Measurements from ENCODE around the gene U2AF1. TPM values are rescaled to one million over a fixed set of nuclear protein-coding genes. Genes with fewer than 3 reads are reported as not detected.
"Not testable (repeated sequence)": the region's sequence is repeated elsewhere in the genome, so short reads cannot be mapped to it uniquely, and the experiment has no call there.

The U2AF1 gene
- total and polyA plus RNA-seq, 2 donors (not counting 1 experiment from before 2014, with no cell fraction given), result 12.7 to 40.1 TPM

- H2AFZ ChIP-seq (ENCODE audit: low read length); H3K4me3 ChIP-seq (replicated peaks in 1 of 4; ENCODE audit: control extremely low read depth in 1 of 4, insufficient read depth in 1 of 4, low read depth in 3 of 4, low read length in 4 of 4); H3K9ac ChIP-seq (ENCODE audit: insufficient read depth, low read length); H3K27ac ChIP-seq (ENCODE audit: insufficient read depth, low read length); H3K27me3 ChIP-seq (ENCODE audit: control insufficient read depth, insufficient read depth, low read length); H3K4me2 ChIP-seq (ENCODE audit: extremely low read depth, insufficient read depth, low read length); H3K9me3 ChIP-seq (ENCODE audit: control insufficient read depth, insufficient read depth, low read depth, low read length); H3K4me1 ChIP-seq (ENCODE audit: control insufficient read depth, extremely low read depth, insufficient read depth, low read length); H4K20me1 ChIP-seq (ENCODE audit: control insufficient read depth, extremely low read depth, insufficient read depth, low read length); DNase-seq (ENCODE audit: low read depth in 2 of 2); H3K79me2 ChIP-seq (ENCODE audit: control insufficient read depth, insufficient read depth, low read length); H3K36me3 ChIP-seq (ENCODE audit: control insufficient read depth, insufficient read depth, low read length): not testable (repeated sequence)
Observed at GRCh38 chr21:43069682-43070081, 37.7 kb downstream of the U2AF1 start.

GRCh38 chr21:43068065-43068464 lies 39.3 kb downstream of the U2AF1 start:
- not testable (repeated sequence) for H2AFZ ChIP-seq (ENCODE audit: low read length); H3K4me2 ChIP-seq (ENCODE audit: extremely low read depth, insufficient read depth, low read length); H3K36me3 ChIP-seq (ENCODE audit: control insufficient read depth, insufficient read depth, low read length); H3K79me2 ChIP-seq (ENCODE audit: control insufficient read depth, insufficient read depth, low read length); H3K4me3 ChIP-seq (replicated peaks in 1 of 4; ENCODE audit: control extremely low read depth in 1 of 4, insufficient read depth in 1 of 4, low read depth in 3 of 4, low read length in 4 of 4); H4K20me1 ChIP-seq (ENCODE audit: control insufficient read depth, extremely low read depth, insufficient read depth, low read length); H3K9ac ChIP-seq (ENCODE audit: insufficient read depth, low read length); H3K9me3 ChIP-seq (ENCODE audit: control insufficient read depth, insufficient read depth, low read depth, low read length); H3K27me3 ChIP-seq (ENCODE audit: control insufficient read depth, insufficient read depth, low read length); H3K27ac ChIP-seq (ENCODE audit: insufficient read depth, low read length); H3K4me1 ChIP-seq (ENCODE audit: control insufficient read depth, extremely low read depth, insufficient read depth, low read length); DNase-seq (ENCODE audit: low read depth in 2 of 2)

GRCh38 chr21:43066690-43067089 lies 40.7 kb downstream of the U2AF1 start:
- H3K4me3 ChIP-seq (replicated peaks in 1 of 4; ENCODE audit: control extremely low read depth in 1 of 4, insufficient read depth in 1 of 4, low read depth in 3 of 4, low read length in 4 of 4); H3K4me1 ChIP-seq (ENCODE audit: control insufficient read depth, extremely low read depth, insufficient read depth, low read length); H3K79me2 ChIP-seq (ENCODE audit: control insufficient read depth, insufficient read depth, low read length); H2AFZ ChIP-seq (ENCODE audit: low read length); H3K27ac ChIP-seq (ENCODE audit: insufficient read depth, low read length); H3K36me3 ChIP-seq (ENCODE audit: control insufficient read depth, insufficient read depth, low read length); H3K9me3 ChIP-seq (ENCODE audit: control insufficient read depth, insufficient read depth, low read depth, low read length); DNase-seq (ENCODE audit: low read depth in 2 of 2); H3K4me2 ChIP-seq (ENCODE audit: extremely low read depth, insufficient read depth, low read length); H3K27me3 ChIP-seq (ENCODE audit: control insufficient read depth, insufficient read depth, low read length); H3K9ac ChIP-seq (ENCODE audit: insufficient read depth, low read length); H4K20me1 ChIP-seq (ENCODE audit: control insufficient read depth, extremely low read depth, insufficient read depth, low read length): not testable (repeated sequence)

- not testable (repeated sequence) for H3K79me2 ChIP-seq (ENCODE audit: control insufficient read depth, insufficient read depth, low read length); H2AFZ ChIP-seq (ENCODE audit: low read length); H3K9me3 ChIP-seq (ENCODE audit: control insufficient read depth, insufficient read depth, low read depth, low read length); H3K27ac ChIP-seq (ENCODE audit: insufficient read depth, low read length); H3K27me3 ChIP-seq (ENCODE audit: control insufficient read depth, insufficient read depth, low read length); DNase-seq (ENCODE audit: low read depth in 2 of 2); H3K4me2 ChIP-seq (ENCODE audit: extremely low read depth, insufficient read depth, low read length); H3K4me1 ChIP-seq (ENCODE audit: control insufficient read depth, extremely low read depth, insufficient read depth, low read length); H4K20me1 ChIP-seq (ENCODE audit: control insufficient read depth, extremely low read depth, insufficient read depth, low read length); H3K4me3 ChIP-seq (replicated peaks in 1 of 4; ENCODE audit: control extremely low read depth in 1 of 4, insufficient read depth in 1 of 4, low read depth in 3 of 4, low read length in 4 of 4); H3K36me3 ChIP-seq (ENCODE audit: control insufficient read depth, insufficient read depth, low read length); H3K9ac ChIP-seq (ENCODE audit: insufficient read depth, low read length)
Observed at GRCh38 chr21:43065991-43066390, 41.4 kb downstream of the U2AF1 start.

- not testable (repeated sequence) for H3K9ac ChIP-seq (ENCODE audit: insufficient read depth, low read length); H3K27me3 ChIP-seq (ENCODE audit: control insufficient read depth, insufficient read depth, low read length); H3K4me3 ChIP-seq (replicated peaks in 1 of 4; ENCODE audit: control extremely low read depth in 1 of 4, insufficient read depth in 1 of 4, low read depth in 3 of 4, low read length in 4 of 4); H4K20me1 ChIP-seq (ENCODE audit: control insufficient read depth, extremely low read depth, insufficient read depth, low read length); H3K9me3 ChIP-seq (ENCODE audit: control insufficient read depth, insufficient read depth, low read depth, low read length); H3K27ac ChIP-seq (ENCODE audit: insufficient read depth, low read length); H3K79me2 ChIP-seq (ENCODE audit: control insufficient read depth, insufficient read depth, low read length); H3K36me3 ChIP-seq (ENCODE audit: control insufficient read depth, insufficient read depth, low read length); H3K4me1 ChIP-seq (ENCODE audit: control insufficient read depth, extremely low read depth, insufficient read depth, low read length); DNase-seq (ENCODE audit: low read depth in 2 of 2); H3K4me2 ChIP-seq (ENCODE audit: extremely low read depth, insufficient read depth, low read length); H2AFZ ChIP-seq (ENCODE audit: low read length)
Observed at GRCh38 chr21:43064265-43064917, 43.0 kb downstream of the U2AF1 start.

DNA sequence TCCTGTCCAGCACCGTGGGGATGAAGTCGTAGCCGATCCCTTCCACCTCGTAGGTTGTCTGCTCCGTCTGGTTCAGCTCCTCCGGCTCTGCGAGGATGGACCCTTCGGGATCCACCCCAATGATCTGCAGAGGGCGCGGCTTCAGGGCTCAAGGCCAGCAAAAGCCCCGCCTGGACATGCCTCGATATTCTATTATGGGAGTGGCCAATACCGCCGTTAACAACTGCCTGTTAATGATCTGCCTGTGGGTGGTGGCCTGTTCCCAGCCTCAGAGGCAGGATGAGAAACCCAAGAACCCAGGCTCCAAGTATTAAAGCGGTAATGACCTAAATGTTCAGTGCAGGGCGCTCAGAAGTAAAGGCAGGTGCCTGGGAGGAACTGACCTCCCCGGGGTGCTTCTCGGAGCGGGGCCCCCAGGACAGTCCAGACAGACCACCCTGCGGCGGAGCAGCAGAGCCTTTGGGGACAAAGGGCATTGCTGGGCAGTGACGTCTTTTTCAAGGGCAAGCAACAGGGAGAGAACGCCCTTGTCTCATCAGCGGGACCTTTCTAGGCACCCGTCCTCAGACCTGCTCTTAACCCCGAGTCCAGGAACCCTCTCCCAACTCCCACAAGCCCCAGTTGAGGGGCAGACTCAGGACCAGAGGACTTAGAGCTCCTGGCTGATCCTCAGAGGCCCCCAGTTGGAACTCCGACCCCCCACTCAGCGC lies 44.3 kb downstream of the U2AF1 start:
- H3K9ac ChIP-seq (ENCODE audit: insufficient read depth, low read length), result not testable (repeated sequence)

GRCh38 chr21:43053112-43053511 lies 54.3 kb downstream of the U2AF1 start:
- not testable (repeated sequence) for H3K36me3 ChIP-seq (ENCODE audit: control insufficient read depth, insufficient read depth, low read length); H3K4me3 ChIP-seq (replicated peaks in 1 of 4; ENCODE audit: control extremely low read depth in 1 of 4, insufficient read depth in 1 of 4, low read depth in 3 of 4, low read length in 4 of 4); H3K4me2 ChIP-seq (ENCODE audit: extremely low read depth, insufficient read depth, low read length); H4K20me1 ChIP-seq (ENCODE audit: control insufficient read depth, extremely low read depth, insufficient read depth, low read length); H3K27me3 ChIP-seq (ENCODE audit: control insufficient read depth, insufficient read depth, low read length); H2AFZ ChIP-seq (ENCODE audit: low read length); H3K4me1 ChIP-seq (ENCODE audit: control insufficient read depth, extremely low read depth, insufficient read depth, low read length); H3K27ac ChIP-seq (ENCODE audit: insufficient read depth, low read length); H3K9me3 ChIP-seq (ENCODE audit: control insufficient read depth, insufficient read depth, low read depth, low read length); H3K9ac ChIP-seq (ENCODE audit: insufficient read depth, low read length); DNase-seq (ENCODE audit: low read depth in 2 of 2); H3K79me2 ChIP-seq (ENCODE audit: control insufficient read depth, insufficient read depth, low read length)

More for the DNA sequence above, 44.3 kb downstream of the U2AF1 start:
- H3K27ac ChIP-seq (ENCODE audit: insufficient read depth, low read length); H3K4me2 ChIP-seq (ENCODE audit: extremely low read depth, insufficient read depth, low read length); H3K4me3 ChIP-seq (replicated peaks in 1 of 4; ENCODE audit: control extremely low read depth in 1 of 4, insufficient read depth in 1 of 4, low read depth in 3 of 4, low read length in 4 of 4); H3K4me1 ChIP-seq (ENCODE audit: control insufficient read depth, extremely low read depth, insufficient read depth, low read length); H3K79me2 ChIP-seq (ENCODE audit: control insufficient read depth, insufficient read depth, low read length); H2AFZ ChIP-seq (ENCODE audit: low read length); H3K36me3 ChIP-seq (ENCODE audit: control insufficient read depth, insufficient read depth, low read length); H4K20me1 ChIP-seq (ENCODE audit: control insufficient read depth, extremely low read depth, insufficient read depth, low read length); DNase-seq (ENCODE audit: low read depth in 2 of 2); H3K9me3 ChIP-seq (ENCODE audit: control insufficient read depth, insufficient read depth, low read depth, low read length); H3K27me3 ChIP-seq (ENCODE audit: control insufficient read depth, insufficient read depth, low read length): not testable (repeated sequence)

Measured in fibroblast of lung (primary cell).